ENCODE data around the gene PHC2. TPM values are rescaled to one million over a fixed set of nuclear protein-coding genes. Genes with fewer than 3 reads are reported as not detected.

The PHC2 gene
- total RNA-seq, 1 donor from 2014 or later, result 73.7 TPM

DNA sequence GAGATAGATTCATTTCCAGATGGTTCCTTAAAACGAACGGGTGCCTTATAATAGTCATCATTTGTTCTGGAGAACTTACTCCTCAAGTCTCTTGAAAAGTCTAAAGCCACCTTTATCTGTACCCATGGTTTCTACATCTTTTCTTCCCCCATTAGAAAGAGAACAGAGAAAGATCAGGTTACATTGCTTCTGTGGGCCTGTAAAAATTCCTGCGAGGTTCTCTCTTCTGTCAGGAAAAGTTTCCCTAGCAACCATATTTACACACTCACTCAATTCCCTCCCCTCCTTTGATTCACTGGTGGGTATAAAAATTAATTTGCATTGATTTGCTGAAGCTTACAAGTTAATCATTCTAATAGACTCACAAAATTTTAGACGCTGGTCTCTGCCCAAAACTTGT lies 6.7 kb downstream of the PHC2 start:
- DNase-seq (ENCODE audit: low read depth in 2 of 2), result peak in 1 of 2 donors; percentile 41

DNA sequence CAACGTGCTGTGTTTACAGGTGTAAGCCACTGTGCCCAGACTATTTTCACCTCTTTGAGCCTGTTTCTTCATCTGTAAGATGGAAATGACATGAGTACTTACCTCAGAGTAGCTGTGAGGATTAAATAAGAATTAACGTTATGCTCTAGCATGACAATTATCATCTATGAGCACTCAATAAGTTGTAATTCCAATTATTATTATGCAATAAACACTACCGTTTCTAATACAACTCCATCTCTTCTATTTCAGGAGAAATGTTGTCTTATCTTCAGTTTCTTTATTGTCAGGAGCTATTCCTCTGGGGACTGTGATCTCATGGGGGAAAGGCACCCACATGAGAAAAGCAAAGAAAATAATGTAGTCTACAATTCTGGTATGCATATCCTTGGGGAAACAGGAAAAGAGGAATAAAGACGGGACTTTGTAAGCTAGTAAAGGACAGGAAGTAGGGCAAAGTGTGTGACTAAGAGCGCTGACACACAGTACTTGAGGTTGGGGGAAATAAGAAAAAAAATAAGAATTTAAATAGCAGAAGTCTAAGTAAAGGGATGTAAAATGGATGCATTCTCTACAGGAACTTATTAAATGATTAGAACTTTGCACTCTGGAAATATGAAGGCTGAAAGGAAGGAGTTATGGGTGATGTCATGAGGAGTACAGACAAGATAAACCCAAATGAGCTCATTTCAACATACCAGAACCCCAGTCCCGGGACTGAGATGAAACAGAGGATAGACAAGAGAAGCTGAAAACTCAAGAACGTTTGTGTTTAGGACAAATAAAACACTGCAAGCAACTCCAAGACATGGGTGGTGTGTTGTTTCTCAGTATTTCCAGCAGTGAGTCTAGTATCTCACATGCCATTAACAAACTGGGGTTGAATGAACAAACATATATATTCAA lies 9.8 kb downstream of the PHC2 start:
- peak in 1 of 2 donors; percentile 72 for DNase-seq (ENCODE audit: low read depth in 2 of 2)

DNA sequence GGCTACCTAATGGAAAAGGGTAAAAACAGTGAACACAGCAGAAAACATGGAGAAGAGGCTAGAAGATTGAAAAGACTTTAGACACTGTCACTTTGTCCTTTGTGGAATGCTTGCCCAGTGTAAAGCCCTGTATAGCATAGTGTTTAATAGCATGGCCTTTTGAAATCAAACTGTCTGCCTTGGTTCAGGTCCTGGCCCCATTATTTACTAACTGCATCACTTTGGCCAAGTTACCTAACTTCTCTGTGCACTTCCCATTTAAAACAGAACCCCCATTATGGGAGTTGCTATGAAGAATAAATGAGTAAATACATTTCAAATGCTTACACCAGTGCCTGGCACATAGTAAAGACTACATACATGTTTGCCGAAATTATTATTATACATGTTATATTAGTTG lies 12.1 kb downstream of the PHC2 start:
- no peak for DNase-seq (ENCODE audit: low read depth in 2 of 2)

DNA sequence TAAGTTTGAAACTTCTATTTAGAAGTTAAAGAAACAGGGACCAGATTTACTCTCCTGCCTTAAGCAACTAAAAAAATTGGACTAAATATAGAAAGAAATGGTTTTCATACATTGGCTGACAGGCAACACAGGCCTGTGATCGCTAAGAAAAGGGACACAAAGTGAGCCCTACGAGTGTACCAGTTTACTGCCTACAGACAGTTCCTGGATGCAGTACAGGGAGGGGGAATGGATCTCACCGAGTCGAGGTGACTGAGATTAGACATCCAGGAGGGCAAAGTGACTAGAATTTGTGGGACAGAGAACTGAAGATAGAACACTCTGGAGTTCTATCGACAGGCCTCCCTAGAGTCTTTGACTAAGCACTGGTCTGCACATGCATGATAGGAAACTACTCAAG lies 16.0 kb downstream of the PHC2 start:
- DNase-seq (ENCODE audit: low read depth in 2 of 2), result no peak

DNA sequence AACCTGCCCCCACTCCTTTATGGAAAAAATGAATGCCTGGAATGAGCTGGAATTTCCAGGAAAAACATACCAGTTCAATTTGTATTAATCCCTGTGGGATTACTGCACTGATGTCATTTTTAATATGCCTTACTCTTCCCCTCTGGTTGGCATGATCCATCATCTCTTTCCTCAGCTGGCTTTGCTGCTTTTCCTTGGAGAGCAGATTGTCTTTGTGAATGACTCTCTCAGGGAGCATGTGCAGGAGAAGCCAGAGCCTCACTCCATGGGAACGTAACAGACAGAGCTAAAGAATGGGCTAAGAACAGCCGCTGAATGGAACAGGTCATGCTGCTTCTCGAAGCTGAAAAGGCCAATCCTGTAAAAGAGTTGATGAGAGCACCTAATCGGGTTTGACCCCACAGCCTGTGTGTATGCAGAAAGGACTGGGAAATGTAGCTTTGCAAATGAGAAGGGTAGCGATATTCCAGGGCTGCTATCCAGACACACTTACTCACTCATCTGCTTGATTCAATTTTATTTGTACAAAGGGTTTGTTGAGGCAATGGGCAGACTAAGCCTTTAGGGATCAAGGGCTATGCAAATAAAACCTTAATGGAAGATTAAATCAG lies 20.7 kb downstream of the PHC2 start:
- peak; percentile 39 to 40 for DNase-seq (ENCODE audit: low read depth in 2 of 2)

DNA sequence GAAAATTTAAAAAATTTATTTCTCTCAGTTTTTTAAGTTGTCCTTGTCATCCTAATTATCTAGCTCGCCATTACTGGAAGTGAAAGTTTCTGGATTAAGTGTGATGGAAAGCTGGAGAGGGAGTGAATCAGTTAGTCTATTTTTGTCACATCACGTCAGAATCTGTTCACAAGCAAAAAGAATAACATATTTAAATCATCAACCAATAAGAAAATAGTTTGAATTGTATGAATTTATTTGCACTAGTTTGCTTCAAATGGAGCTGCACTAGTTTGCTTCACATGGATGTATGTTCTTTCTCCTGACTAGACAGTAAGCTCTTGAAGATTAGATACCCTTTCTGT lies 22.8 kb downstream of the PHC2 start:
- DNase-seq (ENCODE audit: low read depth in 2 of 2), result no peak

DNA sequence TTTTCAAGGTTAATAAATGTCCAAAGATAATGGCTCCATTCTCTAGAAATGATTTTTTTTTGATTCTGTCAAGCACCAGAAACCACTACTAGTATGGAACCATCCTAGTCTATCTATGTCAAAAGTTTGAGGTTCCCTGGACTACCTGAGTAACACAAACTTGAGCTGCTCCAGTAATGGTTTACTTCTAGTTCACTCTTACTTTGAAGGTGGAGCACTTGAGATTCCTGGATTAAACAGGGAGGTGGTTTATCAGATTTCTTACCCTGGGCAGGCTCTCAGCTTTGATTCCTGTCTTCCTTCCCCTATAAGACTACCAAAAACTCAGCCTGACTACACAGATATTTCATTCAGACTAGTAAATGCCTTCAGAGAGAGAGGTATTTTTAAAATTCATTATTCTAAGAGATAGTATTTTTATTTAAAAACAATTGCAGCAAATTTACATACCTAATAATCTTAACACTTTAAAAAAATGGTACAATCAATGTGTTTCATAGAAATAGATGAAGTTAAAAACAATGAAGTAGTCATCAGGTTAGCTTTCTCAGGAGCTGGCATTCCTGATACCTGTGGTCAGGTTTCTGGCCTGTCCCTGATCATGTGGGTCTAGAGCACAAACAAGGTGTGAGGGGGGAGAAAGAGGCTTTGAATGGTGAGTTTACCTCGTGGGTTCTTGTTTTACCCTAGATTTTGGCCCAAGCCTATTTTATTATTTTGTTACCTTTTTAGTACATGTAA lies 23.4 kb downstream of the PHC2 start:
- DNase-seq (ENCODE audit: low read depth in 2 of 2), result no peak

DNA sequence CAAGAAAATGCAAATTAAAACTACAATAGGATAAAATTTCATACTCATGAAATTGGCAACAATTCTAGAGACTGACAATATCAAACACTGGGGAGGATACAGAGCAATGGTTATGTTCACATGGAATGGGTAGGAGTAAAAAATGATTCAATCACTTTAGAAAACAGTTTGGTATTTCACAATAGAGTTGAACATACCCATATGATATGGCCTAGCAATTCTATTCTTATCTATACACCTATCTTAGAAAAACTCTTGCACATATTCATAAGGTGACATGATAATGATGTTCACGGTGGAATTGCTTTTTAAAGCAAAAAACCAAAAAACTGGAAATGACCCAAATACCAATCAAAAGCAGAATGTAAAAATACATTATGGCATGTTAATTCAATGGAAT lies 28.7 kb downstream of the PHC2 start:
- DNase-seq (ENCODE audit: low read depth in 2 of 2), result no peak

DNA sequence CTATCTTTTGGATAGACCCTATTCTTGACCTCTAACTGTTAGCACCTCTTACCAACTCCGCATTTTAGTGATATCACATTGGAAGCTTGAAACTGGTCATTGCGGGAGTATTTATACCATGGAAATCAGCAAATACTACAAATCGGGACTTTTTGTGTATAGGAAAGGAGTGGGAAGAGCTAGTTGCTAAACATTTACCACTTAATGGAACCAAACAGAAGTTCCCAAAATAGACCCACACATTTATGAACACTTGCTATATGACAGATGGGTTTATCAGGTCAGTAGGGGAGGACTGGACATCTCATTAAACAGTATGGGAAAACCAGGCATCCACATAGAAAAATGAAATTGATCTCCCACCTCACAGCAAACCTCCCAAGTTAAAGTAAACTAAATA lies 29.4 kb downstream of the PHC2 start:
- no peak for DNase-seq (ENCODE audit: low read depth in 2 of 2)

DNA sequence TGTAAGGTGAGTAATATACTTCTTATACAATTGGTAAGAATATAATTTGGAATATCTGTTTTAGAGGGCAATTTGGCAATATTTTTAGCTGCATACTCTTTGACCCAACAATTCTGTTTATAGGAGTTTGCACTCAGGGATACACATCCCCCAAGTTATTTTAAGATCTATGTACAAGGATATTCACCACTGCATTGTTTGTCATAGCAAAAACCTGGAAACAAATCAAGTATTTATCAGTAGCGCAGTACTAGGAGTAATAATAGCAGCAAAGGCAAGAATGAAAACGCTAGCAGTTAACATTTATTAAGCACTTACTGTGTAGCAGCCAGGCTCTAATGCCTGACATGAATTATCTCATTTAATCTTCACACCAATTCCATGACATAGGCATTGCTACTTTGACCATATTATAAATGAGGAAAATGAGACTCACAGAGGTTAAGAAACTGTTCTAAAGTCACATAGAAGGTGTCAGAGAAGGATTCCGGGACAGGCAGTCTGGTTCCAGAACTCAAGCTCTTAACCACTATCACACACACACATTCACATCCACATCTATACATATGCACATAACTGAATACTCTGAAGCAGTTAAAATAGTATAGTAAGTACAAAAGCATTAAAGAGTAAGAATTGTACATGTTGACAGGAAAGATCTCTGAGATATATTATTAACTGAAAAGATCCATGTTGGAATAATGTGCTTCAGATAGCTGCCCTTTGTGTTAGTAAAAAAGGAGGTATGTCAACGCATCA lies 30.6 kb downstream of the PHC2 start:
- no peak for DNase-seq (ENCODE audit: low read depth in 2 of 2)

DNA sequence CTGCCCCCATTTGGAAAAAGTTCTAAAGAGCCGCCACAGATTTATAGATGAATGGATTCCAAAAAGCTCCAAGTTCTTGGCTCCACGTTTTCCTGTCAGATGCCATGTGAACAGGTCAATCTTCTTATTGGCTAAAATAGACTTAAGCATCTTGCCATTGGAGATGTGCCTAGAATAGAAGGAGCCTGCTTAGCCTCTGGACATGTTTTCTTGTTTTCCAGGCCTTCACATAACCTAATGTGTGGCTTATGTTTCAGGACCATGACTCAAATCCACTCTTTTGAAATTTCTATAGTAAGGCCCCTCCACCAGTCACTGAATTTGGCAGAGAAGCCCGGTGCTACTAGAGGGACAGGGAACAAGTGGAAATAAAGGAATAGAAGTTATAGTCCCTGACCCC lies 31.5 kb downstream of the PHC2 start:
- DNase-seq (ENCODE audit: low read depth in 2 of 2), result no peak

DNA sequence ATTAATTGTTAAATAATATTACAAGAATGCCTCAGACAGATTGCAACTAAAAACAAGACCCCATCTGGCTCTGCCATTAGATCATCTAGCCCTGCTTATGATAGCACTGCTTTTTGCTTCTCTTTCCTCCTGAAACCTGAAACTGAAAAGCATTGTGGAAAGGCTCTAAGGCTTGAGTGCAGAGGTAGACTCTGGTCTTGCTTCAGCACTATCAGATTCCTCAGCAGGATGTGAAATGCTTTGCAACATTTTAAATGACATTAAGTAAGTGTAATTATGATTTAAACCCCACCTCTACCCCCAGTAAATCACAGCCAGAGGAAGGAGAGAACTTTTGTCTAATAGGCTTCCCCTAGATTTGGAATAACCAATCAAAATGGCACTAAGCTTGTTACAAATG lies 32.9 kb downstream of the PHC2 start:
- no peak for DNase-seq (ENCODE audit: low read depth in 2 of 2)

DNA sequence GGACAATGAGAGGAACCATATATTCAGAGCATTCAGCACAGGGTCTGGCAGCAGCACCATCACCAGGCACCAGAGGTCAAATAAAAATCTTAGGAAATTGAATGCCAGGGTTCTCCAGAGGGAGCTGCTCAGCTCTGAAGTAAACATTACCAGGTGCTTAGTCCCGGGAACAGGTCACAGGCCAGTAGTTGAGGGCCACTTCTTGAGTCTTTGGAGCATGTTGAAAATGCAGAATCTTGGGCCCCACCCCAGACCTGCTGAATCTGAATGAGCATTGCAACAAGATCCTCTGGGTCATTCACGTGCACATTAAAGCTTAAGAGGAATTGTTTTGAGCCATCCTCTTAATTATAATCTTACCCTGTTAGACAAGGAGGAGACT lies 33.8 kb downstream of the PHC2 start:
- no peak for DNase-seq (ENCODE audit: low read depth in 2 of 2)

DNA sequence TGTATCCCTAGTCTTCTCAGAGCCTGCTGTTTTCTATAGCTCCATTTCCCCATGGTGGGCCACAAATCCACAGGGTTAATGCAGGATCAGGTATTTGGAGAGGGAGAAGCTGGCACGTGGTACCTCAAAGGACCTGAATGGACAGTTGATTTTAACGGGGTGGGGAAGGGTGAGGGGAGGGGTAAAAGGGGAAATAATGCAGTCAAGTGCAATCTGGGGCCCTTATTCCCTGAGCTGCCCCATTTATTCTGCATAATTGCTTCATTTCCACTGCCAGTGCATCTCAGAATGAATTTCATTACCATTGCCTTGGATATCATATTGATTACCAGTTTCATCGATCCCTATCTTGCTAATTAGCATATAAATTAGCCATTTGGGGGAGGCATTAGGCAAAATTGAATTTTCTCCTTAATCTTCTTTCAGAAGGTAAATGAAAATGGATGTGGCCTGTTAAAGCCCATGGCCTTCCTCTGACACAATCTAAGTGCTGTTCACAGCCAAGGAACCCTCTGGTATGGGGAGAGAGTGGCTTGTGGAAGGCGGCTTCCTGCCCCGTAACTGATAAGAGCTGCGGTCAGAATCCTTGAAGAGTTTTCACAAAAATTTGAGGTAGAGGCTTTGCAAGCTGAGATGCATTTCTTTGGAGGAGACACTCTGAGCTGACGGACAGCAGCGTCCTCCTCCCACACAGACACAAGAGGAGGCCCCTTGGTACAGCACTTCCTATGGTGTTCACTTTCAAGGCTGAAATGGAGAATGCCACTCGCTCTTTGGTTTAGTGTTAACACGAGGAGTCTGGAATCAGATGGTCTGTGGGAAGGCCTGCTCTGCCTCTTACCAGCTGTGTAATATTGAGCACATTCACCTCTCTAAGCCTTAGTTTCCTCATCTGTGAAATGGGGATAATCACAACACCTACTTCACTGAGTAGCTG lies 34.4 kb downstream of the PHC2 start:
- DNase-seq (ENCODE audit: low read depth in 2 of 2), result no peak

DNA sequence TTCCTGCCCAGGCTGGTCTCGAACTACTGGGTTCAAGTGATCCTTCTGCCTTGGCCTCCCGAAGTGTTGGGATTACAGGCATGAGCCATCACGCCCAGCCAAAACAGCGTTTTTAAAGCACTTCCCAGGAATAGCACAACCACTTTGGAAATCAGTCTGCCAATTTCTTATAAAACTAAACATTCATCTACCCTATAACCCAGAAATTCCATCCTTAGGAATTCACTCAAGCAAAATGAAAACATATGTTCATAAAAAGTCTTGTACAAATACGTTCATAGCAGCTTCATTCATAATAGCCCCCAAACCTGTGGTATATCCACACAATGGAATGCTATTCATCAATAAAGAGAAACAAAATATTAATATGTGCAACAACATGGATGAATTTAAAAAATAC lies 36.1 kb downstream of the PHC2 start:
- DNase-seq (ENCODE audit: low read depth in 2 of 2), result no peak

DNA sequence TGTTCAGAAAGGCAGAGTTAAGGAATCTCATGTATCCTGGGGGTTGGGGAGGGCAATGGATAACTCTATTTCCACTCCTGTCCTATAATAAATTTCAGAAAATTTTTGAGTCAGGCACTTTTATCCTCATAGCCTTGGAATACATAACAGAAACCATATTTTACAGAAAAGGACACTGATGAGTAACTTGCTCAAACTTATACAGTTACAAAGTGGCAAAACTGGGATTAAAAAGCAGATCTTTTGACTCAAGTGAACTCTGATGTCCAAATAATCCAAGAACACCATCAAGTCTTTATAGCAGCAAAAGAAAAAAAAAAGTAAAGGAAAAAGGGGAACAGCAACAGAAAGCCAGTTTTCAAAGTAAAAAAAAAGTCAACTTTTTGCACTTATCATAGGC lies 36.9 kb downstream of the PHC2 start:
- DNase-seq (ENCODE audit: low read depth in 2 of 2), result no peak

DNA sequence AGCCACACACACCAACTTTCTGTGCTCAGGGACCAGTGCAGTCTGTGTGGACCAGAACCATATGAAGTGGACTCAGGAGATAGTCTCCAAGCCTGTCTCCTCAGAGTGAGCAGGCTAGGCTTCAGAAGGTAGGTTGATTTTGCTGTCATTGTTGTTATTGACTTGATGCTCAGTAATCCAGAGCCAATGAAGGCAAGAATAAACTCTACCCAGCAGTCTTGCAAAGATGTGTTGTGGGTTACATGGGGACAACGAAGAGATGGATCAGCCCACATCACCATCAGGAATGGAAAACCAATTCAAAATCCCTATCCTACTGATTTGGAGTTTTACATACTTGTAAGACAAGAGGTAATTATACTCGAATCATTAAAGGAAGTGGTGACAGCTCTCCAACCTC lies 37.4 kb downstream of the PHC2 start:
- DNase-seq (ENCODE audit: low read depth in 2 of 2), result no peak

DNA sequence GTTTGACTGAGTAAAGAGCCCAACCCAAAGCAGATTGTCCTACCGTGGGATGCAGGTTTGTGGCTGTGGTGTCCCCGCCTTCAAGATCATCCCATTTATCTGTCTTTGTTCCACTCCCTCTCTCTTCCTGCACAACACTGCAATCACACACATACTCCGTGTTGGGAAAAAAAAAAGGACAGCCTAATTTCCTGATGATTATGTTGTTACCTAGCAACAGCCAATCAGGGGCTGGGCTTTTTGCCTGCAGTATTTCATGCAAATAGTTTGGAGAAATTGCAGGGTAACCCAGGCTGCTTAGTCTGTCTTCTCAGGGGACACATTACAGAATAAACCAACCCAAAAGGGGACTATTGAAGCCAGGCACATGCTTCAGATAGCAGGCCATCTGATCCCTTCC lies 38.3 kb downstream of the PHC2 start:
- DNase-seq (ENCODE audit: low read depth in 2 of 2), result no peak

DNA sequence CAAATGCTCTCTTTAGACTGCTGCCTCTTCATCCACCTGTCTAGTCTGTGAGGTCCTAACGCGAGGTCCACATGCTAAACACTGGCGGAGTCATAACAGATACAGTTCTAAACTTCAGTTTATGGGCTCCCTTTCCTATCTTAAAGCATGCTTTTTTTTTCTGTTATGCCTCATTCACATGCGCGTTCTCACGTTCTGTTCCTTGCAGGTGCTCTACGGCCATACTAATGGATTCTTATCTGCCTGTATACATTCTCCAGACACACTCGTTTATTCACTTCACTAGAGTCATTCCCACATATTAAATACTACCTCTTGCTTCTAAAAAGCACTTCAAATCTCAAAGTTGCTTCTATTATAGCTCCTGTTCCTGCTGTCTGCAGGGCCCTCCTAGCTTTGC lies 38.7 kb downstream of the PHC2 start:
- DNase-seq (ENCODE audit: low read depth in 2 of 2), result no peak

DNA sequence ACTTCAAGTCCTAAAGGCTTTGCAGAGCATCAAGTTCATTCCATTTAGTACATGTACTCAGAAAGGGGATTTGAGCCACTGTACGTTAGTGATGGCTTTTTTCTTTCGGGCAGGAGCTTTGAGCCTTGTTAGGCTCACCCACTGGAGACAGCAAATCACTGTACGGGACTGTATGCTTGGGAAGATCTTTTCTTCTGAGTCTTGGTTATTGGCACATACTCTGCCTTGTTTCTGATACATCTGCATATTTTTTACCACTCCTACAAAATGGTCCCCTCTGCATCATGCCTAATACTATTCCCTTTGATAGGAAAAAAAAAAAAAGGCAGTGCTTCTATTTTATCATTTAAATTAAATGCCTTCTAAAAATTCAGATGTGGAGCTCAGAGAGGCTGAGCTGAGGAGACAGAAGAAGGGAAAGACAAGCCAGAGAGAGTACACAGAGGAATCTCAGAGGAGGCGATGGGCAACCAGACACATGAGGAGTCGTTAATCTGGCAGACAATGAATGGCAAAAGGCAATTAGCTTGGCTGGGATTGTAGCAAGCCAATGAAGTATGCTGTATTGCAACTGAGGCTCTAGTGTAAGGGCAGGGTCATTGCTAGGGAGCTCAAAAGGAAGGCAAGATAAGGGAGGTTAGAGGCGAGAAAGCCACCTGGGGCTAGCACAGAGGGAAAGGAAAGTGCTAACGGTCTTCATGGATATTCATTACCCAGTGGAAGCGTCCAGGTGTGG lies 39.4 kb downstream of the PHC2 start:
- DNase-seq (ENCODE audit: low read depth in 2 of 2), result no peak
